ENCODE measurements around the gene BICC1.

Gene BICC1

GRCh38 chr10:58859526-58859925 is 346.9 kb downstream of the BICC1 start:
- DNase-seq (ENCODE audit: low read depth): no peak

GRCh38 chr10:58867683-58868082 is 355.0 kb downstream of the BICC1 start:
- DNase-seq (ENCODE audit: low read depth): no peak

DNA sequence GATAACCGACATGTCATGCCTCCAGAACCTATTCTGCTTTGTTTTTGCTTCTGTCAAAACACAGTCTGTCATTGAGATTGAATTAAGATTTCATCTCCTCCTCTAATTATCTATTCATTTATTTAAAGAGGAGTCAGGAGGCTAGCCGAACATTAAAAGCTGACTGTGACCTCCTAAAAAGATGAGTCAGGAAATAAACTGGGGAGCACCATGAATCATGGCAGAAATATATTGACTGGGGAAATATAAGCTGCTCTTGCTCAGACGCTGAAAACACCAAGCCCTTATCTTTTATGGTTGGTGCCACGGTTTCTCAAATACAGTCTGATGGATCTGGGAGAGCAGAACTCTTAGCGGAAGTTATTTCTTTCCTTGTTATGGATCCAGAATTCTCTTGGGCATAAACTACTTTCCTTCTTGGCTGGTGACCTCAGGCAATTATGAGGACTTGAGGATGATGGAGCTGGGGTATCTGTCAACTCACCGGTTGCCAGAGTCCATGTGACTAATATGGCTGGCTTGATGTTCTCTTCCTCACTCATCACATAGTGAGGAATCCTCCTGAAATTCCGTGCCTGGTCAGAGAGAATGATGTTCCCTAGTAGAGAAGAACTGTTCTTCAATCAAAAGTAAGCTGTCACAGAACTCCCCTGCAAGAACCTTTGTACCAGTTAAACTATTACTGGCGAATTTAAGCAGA is 356.2 kb downstream of the BICC1 start:
- no peak for DNase-seq (ENCODE audit: low read depth)

- DNase-seq (ENCODE audit: low read depth): no peak
These were observed 357.4 kb downstream of the BICC1 start for GRCh38 chr10:58870070-58870469.

DNA sequence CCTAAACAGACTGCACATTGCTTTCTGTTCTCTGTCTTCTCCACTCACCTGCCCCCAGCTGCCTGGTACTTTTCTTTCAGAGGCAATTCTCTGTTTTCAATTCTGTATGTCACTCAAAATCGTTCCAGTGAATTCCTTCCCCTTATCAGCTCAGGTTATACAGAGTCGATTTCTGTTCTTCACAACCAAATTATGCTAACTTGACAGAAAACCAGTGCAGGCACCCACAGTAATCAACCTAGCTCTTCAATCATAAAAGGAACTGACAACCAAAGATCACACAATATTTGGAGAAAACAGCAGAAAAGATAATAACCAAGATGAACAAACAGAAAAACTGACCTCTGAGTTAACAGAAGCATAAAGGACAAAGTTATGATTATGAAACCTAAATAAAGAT is 360.5 kb downstream of the BICC1 start:
- DNase-seq (ENCODE audit: low read depth): no peak

Data from activated T-cell treated with anti-CD3 and anti-CD28 coated beads for 24 hours (primary cell).